SK-N-SH (cell line): ENCODE data around the gene CDH4. TPM values are rescaled to one million over a fixed set of nuclear protein-coding genes. Genes with fewer than 3 reads are reported as not detected.

Experiments used
- CTCF ChIA-PET: fragments of 300-600, 350-600 bp; formaldehyde crosslinking; extraction: SDS; loops from one replicate; lab custom pipeline; 2021; lab: Yijun Ruan, JAX
- POLR2A ChIA-PET: fragments of 350-600 bp; sonication (Branson Sonifier 250); formaldehyde crosslinking; extraction: SDS; loops from one replicate; lab custom pipeline; 2020; ENCODE audit warnings: antibody characterized with exemption, inconsistent platforms; lab: Yijun Ruan, JAX
- DNase-seq: peaks from one replicate; pipeline ENCODE4 v3.0.0; 2012
- H2AFZ ChIP-seq: fragments of 200-600 bp; sonication (generic); 2 replicates; pipeline ENCODE4 v1.8.1; 2016; ENCODE audit warnings: antibody characterized with exemption, mild to moderate bottlenecking, low read depth
- H3F3A ChIP-seq: fragments of 200-600 bp; sonication (generic); replicated peaks from 2 replicates; pipeline ENCODE3; 2016; ENCODE audit warnings: antibody characterized with exemption, mild to moderate bottlenecking; ENCODE audit not compliant: insufficient read depth
- H3K27ac ChIP-seq, 2 experiments: fragments of 200-500 bp in 1 of 2; fragments of 200-600 bp in 1 of 2; sonication (Bioruptor generic) in 1 of 2; sonication (generic), shearing (Covaris generic) in 1 of 2; 2 replicates each; pipeline versions ENCODE4 v1.5.1 to v1.6.1; 2014 to 2016; ENCODE audit warnings: low read depth in 2 of 2, inconsistent platforms in 1 of 2, low read length in 1 of 2, mild to moderate bottlenecking in 1 of 2, mixed read lengths in 1 of 2
- H3K27me3 ChIP-seq: fragments of 200-600 bp; sonication (generic), shearing (Covaris generic); 2 replicates; pipeline ENCODE4 v1.6.1; 2016; ENCODE audit warnings: mixed run types; ENCODE audit not compliant: insufficient read depth
- H3K36me3 ChIP-seq, 2 experiments: fragments of 200-500 bp in 1 of 2; fragments of 200-600 bp in 1 of 2; sonication (Bioruptor generic) in 1 of 2; sonication (generic) in 1 of 2; replicated peaks in 1 of 2; 2 replicates each; pipeline versions ENCODE3 to v1.5.1; 2014 to 2016; ENCODE audit warnings: low read length in 1 of 2, mild to moderate bottlenecking in 1 of 2; ENCODE audit not compliant: insufficient read depth in 2 of 2, control insufficient read depth in 1 of 2
- H3K4me1 ChIP-seq, 2 experiments: fragments of 200-500 bp in 1 of 2; fragments of 200-600 bp in 1 of 2; sonication (Bioruptor generic) in 1 of 2; sonication (generic), shearing (Covaris generic) in 1 of 2; 2 replicates each; pipeline versions ENCODE4 v1.5.1 to v1.6.1; 2014 to 2016; ENCODE audit warnings: low read depth in 1 of 2, low read length in 1 of 2, mixed run types in 1 of 2; ENCODE audit not compliant: insufficient read depth in 2 of 2, control insufficient read depth in 1 of 2
- H3K4me2 ChIP-seq: fragments of 200-600 bp; sonication (generic), shearing (Covaris generic); 2 replicates; pipeline ENCODE4 v1.6.1; 2017; ENCODE audit warnings: mixed run types
- H3K4me3 ChIP-seq, 2 experiments: fragments of 200-500 bp in 1 of 2; fragments of 200-600 bp in 1 of 2; sonication (Bioruptor generic) in 1 of 2; sonication (generic), shearing (Covaris generic) in 1 of 2; 2 replicates each; pipeline versions ENCODE4 v1.5.1 to v1.8.1; 2014 to 2016; ENCODE audit warnings: low read depth in 2 of 2, inconsistent platforms in 1 of 2, low read length in 1 of 2, mild to moderate bottlenecking in 1 of 2, mixed read lengths in 1 of 2, moderate library complexity in 1 of 2
- H3K79me2 ChIP-seq: fragments of 200-600 bp; sonication (generic); 2 replicates; pipeline ENCODE4 v1.8.1; 2017; ENCODE audit warnings: mild to moderate bottlenecking; ENCODE audit not compliant: insufficient read depth
- H3K9ac ChIP-seq: fragments of 200-600 bp; sonication (generic); 2 replicates; pipeline ENCODE4 v1.6.1; 2017; ENCODE audit warnings: mixed run types
- H3K9me2 ChIP-seq: fragments of 200-600 bp; sonication (generic); 2 replicates; pipeline ENCODE4 v1.6.1; 2017; ENCODE audit warnings: mixed run types
- H3K9me3 ChIP-seq: fragments of 200-600 bp; sonication (generic); 2 replicates; pipeline ENCODE4 v1.6.1; 2017; ENCODE audit warnings: mixed run types, mild to moderate bottlenecking, moderate library complexity
- H4K20me1 ChIP-seq: fragments of 200-600 bp; sonication (generic); 2 replicates; pipeline ENCODE4 v1.6.1; 2017; ENCODE audit warnings: mild to moderate bottlenecking, mixed run types; ENCODE audit not compliant: insufficient read depth
- CHD2 ChIP-seq: fragments of 150-350 bp; IDR thresholded peaks from 2 replicates; pipeline ENCODE4 v1.6.1; 2018; ENCODE audit warnings: low read length; ENCODE audit not compliant: partially characterized antibody
- ELF1 ChIP-seq: IDR thresholded peaks from 2 replicates; pipeline ENCODE4 v1.4.0; 2012
- EZH2phosphoT487 ChIP-seq: fragments of 200-600 bp; sonication (generic); IDR thresholded peaks from 2 replicates; pipeline ENCODE4 v1.6.1; 2017; ENCODE audit warnings: low read depth, mixed run types, mild to moderate bottlenecking, antibody characterized with exemption, moderate library complexity, borderline replicate concordance
- FOXJ3 ChIP-seq: sonication (generic); formaldehyde crosslinking; IDR thresholded peaks from 2 replicates; pipeline ENCODE4 v1.5.1; 2020; ENCODE audit warnings: mild to moderate bottlenecking, missing genetic modification reagents
- FOXM1 ChIP-seq: IDR thresholded peaks from 2 replicates; pipeline ENCODE4 v1.4.0; 2012; ENCODE audit warnings: low read depth, mild to moderate bottlenecking
- GABPA ChIP-seq: IDR thresholded peaks from 2 replicates; pipeline ENCODE4 v1.4.0; 2012; ENCODE audit warnings: low read depth, mild to moderate bottlenecking
- GATA2 ChIP-seq: sonication (generic); formaldehyde crosslinking; IDR thresholded peaks from 2 replicates; pipeline ENCODE4 v1.5.0; 2020; ENCODE audit warnings: mild to moderate bottlenecking, missing genetic modification reagents
- MEF2A ChIP-seq: IDR thresholded peaks from 2 replicates; pipeline ENCODE4 v1.4.0; 2012; ENCODE audit warnings: low read depth, borderline replicate concordance
- NFIC ChIP-seq: IDR thresholded peaks from 2 replicates; pipeline ENCODE4 v1.4.0; 2012; ENCODE audit warnings: borderline replicate concordance
- POLR2AphosphoS5 ChIP-seq: IDR thresholded peaks from 2 replicates; pipeline ENCODE4 v1.6.1; 2012; ENCODE audit warnings: low read depth, low read length
- REST ChIP-seq: IDR thresholded peaks from 2 replicates; pipeline ENCODE4 v1.6.1; 2012; ENCODE audit warnings: mild to moderate bottlenecking, low read depth, low read length, moderate library complexity
- RFX5 ChIP-seq: IDR thresholded peaks from 2 replicates; pipeline ENCODE4 v1.6.1; 2012; ENCODE audit warnings: mild to moderate bottlenecking, improper control_type of control experiment, low read length
- RXRA ChIP-seq: IDR thresholded peaks from 2 replicates; pipeline ENCODE4 v1.4.0; 2012; ENCODE audit warnings: low read depth, mild to moderate bottlenecking, borderline replicate concordance
- TAF1 ChIP-seq: IDR thresholded peaks from 2 replicates; pipeline ENCODE4 v1.6.1; 2012; ENCODE audit warnings: low read depth, mild to moderate bottlenecking, low read length, moderate library complexity, borderline replicate concordance
- ZBTB33 ChIP-seq: IDR thresholded peaks from 2 replicates; pipeline ENCODE4 v1.4.0; 2012; ENCODE audit warnings: low read depth, borderline replicate concordance
- WGBS: methylation state at CpG from one replicate; pipeline ENCODE4 v1.1.6; 2017; ENCODE audit warnings: low lambda C conversion rate; 5-methylcytosine and 5-hydroxymethylcytosine counted together
- polyA plus RNA-seq, 3 experiments: library from polyadenylated mRNA; depleted of rRNA; stranded (reverse); fragments of >200 nt; gene quantifications; 2 replicates each; pipeline ENCODE4 v1.2.3, GENCODE V29; 2012
- TF ChIP-seq, protein P1 (sequence below): fragments of 200-600 bp; sonication (generic); IDR thresholded peaks from 2 replicates; pipeline ENCODE4 v1.6.1; 2017; ENCODE audit warnings: antibody characterized with exemption, mild to moderate bottlenecking, moderate library complexity

The CDH4 gene
- polyA plus RNA-seq, 1 of the 3 experiments (the other 2 are of a cell fraction) = not detected

GRCh38 chr20:61451953-61452352 lies 199.9 kb downstream of the CDH4 start:
- POLR2A ChIA-PET = no interaction called here
- Histone ChIP-seq H3K4me2 (no peak overlapping the region), H3K9ac (no peak overlapping the region), H3F3A (no peaks in the 10 kb centered on the region), H3K27me3 (no peaks in the 10 kb centered on the region), H3K4me3 (no peak overlapping the region), H3K9me3 (0 out of 2 replicates have a peak, but pooled peaks cover 6% of the 10 kb centered on the region), H3K27ac (no peak overlapping the region), H3K9me2 (no peaks in the 10 kb centered on the region), H3K4me1 (no peaks in the 10 kb centered on the region), H3K79me2 (no peaks in the 10 kb centered on the region), H4K20me1 (no peaks in the 10 kb centered on the region), H3K36me3 (no peaks in the 10 kb centered on the region), H2AFZ (no peak overlapping the region)
- CTCF ChIA-PET = no interaction called here
- DNase-seq = no peak
- TF ChIP-seq REST = no peak
- TF ChIP-seq GATA2 (CRISPR knock-in tag) = no peak
- TF ChIP-seq RXRA = no peak
- TF ChIP-seq ZBTB33 = no peak
- 71% methylated on average over 8 of the region's 8 CpGs for WGBS

DNA sequence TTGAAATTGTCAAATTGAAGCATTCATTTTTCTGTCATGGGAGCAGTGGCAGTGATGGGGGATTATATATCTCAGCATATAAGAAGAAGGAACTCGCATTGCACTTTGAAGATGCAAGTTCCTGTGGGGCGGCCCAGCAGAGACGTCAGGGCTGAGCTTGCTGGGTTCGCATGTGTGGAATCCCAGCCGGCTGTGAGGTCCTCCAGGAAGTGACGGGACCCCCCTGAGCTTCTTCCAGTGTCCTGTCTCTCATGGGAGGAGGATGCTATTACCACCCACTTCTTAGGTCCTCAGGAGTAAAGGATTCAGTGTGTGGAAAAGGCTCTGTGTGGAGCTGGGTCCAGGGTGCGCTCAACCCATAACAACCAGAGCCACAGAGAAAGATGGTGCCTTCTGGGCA lies 201.2 kb downstream of the CDH4 start:
- Histone ChIP-seq H3F3A (no peaks in the 10 kb centered on the region), H2AFZ (no peak overlapping the region), H3K4me2 (no peak overlapping the region), H3K9me3 (0 out of 2 replicates have a peak, but pooled peaks cover 6% of the 10 kb centered on the region), H3K27ac (no peak overlapping the region), H4K20me1 (no peaks in the 10 kb centered on the region), H3K9ac (no peak overlapping the region), H3K4me1 (no peaks in the 10 kb centered on the region), H3K79me2 (no peaks in the 10 kb centered on the region), H3K4me3 (no peak overlapping the region), H3K9me2 (no peaks in the 10 kb centered on the region), H3K36me3 (no peaks in the 10 kb centered on the region), H3K27me3 (no peaks in the 10 kb centered on the region)
- WGBS = 54% methylated on average over 4 of the region's 7 CpGs
- ChIA-PET CTCF (no interaction called here), POLR2A (no interaction called here)
- DNase-seq = no peak
- no peak for TF ChIP-seq NFIC
- no peak for TF ChIP-seq EZH2phosphoT487
- TF ChIP-seq, protein P1, sequence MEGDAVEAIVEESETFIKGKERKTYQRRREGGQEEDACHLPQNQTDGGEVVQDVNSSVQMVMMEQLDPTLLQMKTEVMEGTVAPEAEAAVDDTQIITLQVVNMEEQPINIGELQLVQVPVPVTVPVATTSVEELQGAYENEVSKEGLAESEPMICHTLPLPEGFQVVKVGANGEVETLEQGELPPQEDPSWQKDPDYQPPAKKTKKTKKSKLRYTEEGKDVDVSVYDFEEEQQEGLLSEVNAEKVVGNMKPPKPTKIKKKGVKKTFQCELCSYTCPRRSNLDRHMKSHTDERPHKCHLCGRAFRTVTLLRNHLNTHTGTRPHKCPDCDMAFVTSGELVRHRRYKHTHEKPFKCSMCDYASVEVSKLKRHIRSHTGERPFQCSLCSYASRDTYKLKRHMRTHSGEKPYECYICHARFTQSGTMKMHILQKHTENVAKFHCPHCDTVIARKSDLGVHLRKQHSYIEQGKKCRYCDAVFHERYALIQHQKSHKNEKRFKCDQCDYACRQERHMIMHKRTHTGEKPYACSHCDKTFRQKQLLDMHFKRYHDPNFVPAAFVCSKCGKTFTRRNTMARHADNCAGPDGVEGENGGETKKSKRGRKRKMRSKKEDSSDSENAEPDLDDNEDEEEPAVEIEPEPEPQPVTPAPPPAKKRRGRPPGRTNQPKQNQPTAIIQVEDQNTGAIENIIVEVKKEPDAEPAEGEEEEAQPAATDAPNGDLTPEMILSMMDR = no peak
- no peak for TF ChIP-seq TAF1
- no peak for TF ChIP-seq ELF1
- no peak for TF ChIP-seq RFX5
- no peak for TF ChIP-seq MEF2A
- TF ChIP-seq FOXM1 = no peak
- TF ChIP-seq CHD2 = no peak
- no peak for TF ChIP-seq REST
- no peak for TF ChIP-seq FOXJ3 (CRISPR knock-in tag)
- no peak for TF ChIP-seq GATA2 (CRISPR knock-in tag)
- TF ChIP-seq POLR2AphosphoS5 = no peak
- no peak for TF ChIP-seq GABPA
